Psoas muscle (tissue), 8 donors: ENCODE data around the gene TSNAX. TPM values are rescaled to one million over a fixed set of nuclear protein-coding genes. Genes with fewer than 3 reads are reported as not detected.
"Not testable (repeated sequence)": the region's sequence is repeated elsewhere in the genome, so short reads cannot be mapped to it uniquely, and the experiment has no call there.

Source experiments
- ATAC-seq, 4 donors: fragments of 200-7000 bp; cut with Tn5 transposase; one replicate each; pipeline ENCODE4 v1.9.1; 2020; ENCODE audit warnings: moderate library complexity in 3 of 4, mild to moderate bottlenecking in 2 of 4
- DNase-seq, 2 donors: peaks; one replicate each; pipeline ENCODE4 v3.0.0-alpha.2; 2020
- H3K27ac ChIP-seq: fragments of 200-600 bp; one replicate; pipeline ENCODE4 v1.8.0; 2022
- H3K27me3 ChIP-seq, 3 donors: fragments of 200-600 bp in 1 of 3; one replicate each; pipeline versions ENCODE4 v1.6.1 to v1.8.0; 2013 to 2022; ENCODE audit warnings: low read length in 2 of 3, mild to moderate bottlenecking in 2 of 3, moderate library complexity in 1 of 3; ENCODE audit not compliant: insufficient read depth in 3 of 3
- H3K36me3 ChIP-seq, 2 donors: fragments of 200-600 bp in 1 of 2; one replicate each; pipeline versions ENCODE4 v1.6.1 to v1.8.0; 2013 to 2022; ENCODE audit warnings: low read depth in 1 of 2, mild to moderate bottlenecking in 1 of 2, moderate library complexity in 1 of 2; ENCODE audit not compliant: insufficient read depth in 1 of 2
- H3K4me1 ChIP-seq: fragments of 200-600 bp; one replicate; pipeline ENCODE4 v1.8.0; 2022
- H3K4me3 ChIP-seq: fragments of 200-600 bp; one replicate; pipeline ENCODE4 v1.8.0; 2022; ENCODE audit warnings: mild to moderate bottlenecking
- H3K9me3 ChIP-seq: fragments of 200-600 bp; one replicate; pipeline ENCODE4 v1.8.0; 2022
- CTCF ChIP-seq: fragments of 200-600 bp; IDR thresholded peaks from one replicate; pipeline ENCODE4 v1.8.0; 2022; ENCODE audit warnings: antibody characterized with exemption
- WGBS, 3 donors: extraction: QIAGEN DNeasy Blood & Tissue Kit; methylation state at CpG; one replicate each; pipeline versions ENCODE4 v1.1.6 to v1.1.7; 2013; 5-methylcytosine and 5-hydroxymethylcytosine counted together
- intact Hi-C, 2 donors: fragments of 100-400 bp; cut with DNase I; formaldehyde crosslinking; loops; one replicate each; pipeline versions ENCODE4 v1.11.0 to v1.14.2; 2022
- polyA plus RNA-seq, 3 donors: library from polyadenylated mRNA; stranded (reverse); fragments of 200-250 nt; gene quantifications; one replicate each; pipeline ENCODE4 v1.2.3, GENCODE V29; 2013
- total RNA-seq, 4 donors: library from RNA; stranded (reverse); fragmentation: NEBNext Ultra II Directional in 2 of 4; extraction: Animal tissue kit (Norgen Biotek cat#: 25700) in 2 of 4; gene quantifications; one replicate each; pipeline versions ENCODE4 v1.2.1 to v1.2.4, GENCODE V29; 2021 to 2023
- donor health status: healthy with polysubstance abuse.
- donor health status: DM: no; HTN: no; CAD: no; lungs with moderate emphysema.
- donor health status: Bipolar disorder and iron deficiency.
- donor health status: healthy.
- donor health status: DM: yes; HTN: yes; CAD: no.
- donor health status: DM: no; HTN: no; CAD: no.
- donor health status: DM: no; HTN: no; CAD: no.
- donor health status: DM: yes; HTN: yes; CAD: no.

TSNAX gene
- total and polyA plus RNA-seq, 7 donors = 18.0 to 108 (median 41.3) TPM

- H3K36me3 ChIP-seq = no peaks in the 10 kb centered on the region
- H3K4me1 ChIP-seq = no peaks in the 10 kb centered on the region
- no peak for ATAC-seq
- H3K27me3 ChIP-seq = no peaks in the 10 kb centered on the region
- no peak overlapping the region for H3K27ac ChIP-seq
- 76 to 86% (median 80%) methylated on average over 1 of the region's 1 CpG for WGBS, 3 donors
- H3K4me3 ChIP-seq = no peak overlapping the region
- no peak for TF ChIP-seq CTCF
- H3K9me3 ChIP-seq = peaks cover 13% of the 10 kb centered on the region
- intact Hi-C loops = loop anchor here (5.0 kb wide), 2 partner anchors 57 to 67 kb away; no protein-coding TSS in a partner anchor
- DNase-seq = no peak
Observed at GRCh38 chr1:231494439-231495110, 33.9 kb upstream of the TSNAX start.

GRCh38 chr1:231497629-231498152, 30.8 kb upstream of the TSNAX start:
- no peak overlapping the region for H3K27ac ChIP-seq
- intact Hi-C loops = loop anchor here (5.0 kb wide), 2 partner anchors 60 to 70 kb away; no protein-coding TSS in a partner anchor
- H3K4me1 ChIP-seq = peaks cover 17% of the 10 kb centered on the region
- H3K9me3 ChIP-seq = peaks cover 17% of the 10 kb centered on the region
- H3K4me3 ChIP-seq = no peak overlapping the region
- ATAC-seq = no peak
- H3K36me3 ChIP-seq = no peaks in the 10 kb centered on the region
- no peak for TF ChIP-seq CTCF
- WGBS, 3 donors = 86 to 89% (median 89%) methylated on average over 2 of the region's 2 CpGs
- H3K27me3 ChIP-seq = no peaks in the 10 kb centered on the region
- DNase-seq = no peak

- Histone ChIP-seq H3K27me3 (no peaks in the 10 kb centered on the region), H3K9me3 (peaks cover 17% of the 10 kb centered on the region), H3K36me3 (no peaks in the 10 kb centered on the region), H3K27ac (no peak overlapping the region), H3K4me3 (no peak overlapping the region), H3K4me1 (peaks cover 17% of the 10 kb centered on the region)
- 76 to 81% (median 78%) methylated on average over 3 of the region's 3 CpGs for WGBS, 3 donors
- no peak for DNase-seq
- TF ChIP-seq CTCF = no peak
- ATAC-seq = no peak
- intact Hi-C loops = loop anchor here (5.0 kb wide), 2 partner anchors 62 to 72 kb away; no protein-coding TSS in a partner anchor
Observed at GRCh38 chr1:231499148-231499763, 29.2 kb upstream of the TSNAX start.

- 23 to 26% (median 23%) methylated on average over 2 of the region's 2 CpGs for WGBS, 3 donors
- peak overlapping the region; percentile 81 for H3K27ac ChIP-seq
- no peak for DNase-seq
- H3K27me3 ChIP-seq = no peaks in the 10 kb centered on the region
- peak overlapping the region; percentile 20 for H3K4me3 ChIP-seq
- H3K4me1 ChIP-seq = peaks cover 17% of the 10 kb centered on the region
- no peak for TF ChIP-seq CTCF
- H3K9me3 ChIP-seq = peaks cover 17% of the 10 kb centered on the region
- no peaks in the 10 kb centered on the region for H3K36me3 ChIP-seq
- intact Hi-C loops = no loop called here
- ATAC-seq = peak; percentile 96 to 99 (median 98)
Observed at GRCh38 chr1:231500666-231501065, 27.8 kb upstream of the TSNAX start.

GRCh38 chr1:231503168-231503567, 25.3 kb upstream of the TSNAX start:
- Histone ChIP-seq H3K9me3 (peaks cover 17% of the 10 kb centered on the region), H3K4me1 (peaks cover 33% of the 10 kb centered on the region)
- H3K36me3 ChIP-seq, ATAC-seq, H3K27ac ChIP-seq, intact Hi-C loops, DNase-seq, H3K27me3 ChIP-seq, H3K4me3 ChIP-seq: not testable (repeated sequence)
- 96 to 97% (median 96%) methylated on average over 1 of the region's 1 CpG for WGBS, 3 donors
